Epidermal melanocyte (primary cell): ENCODE results near the gene ACSM5.
"Not testable (repeated sequence)": the region's sequence is repeated elsewhere in the genome, so short reads cannot be mapped to it uniquely, and the experiment has no call there.

ENCODE experiments used
- DNase-seq: peaks from one replicate; pipeline ENCODE4 v3.0.0; 2011; ENCODE audit warnings: low spot score; ENCODE audit not compliant: insufficient read length

The ACSM5 gene

GRCh38 chr16:20446652-20447393 lies 37.5 kb downstream of the ACSM5 start:
- not testable (repeated sequence) for DNase-seq

GRCh38 chr16:20451364-20451763 lies 42.0 kb downstream of the ACSM5 start, which contains the start of gene ACSM2A:
TSS of gene ACSM2A (plus strand) at chr16:20451521. CDS start at chr16:20460115, 8,594 bp downstream.
- DNase-seq = not testable (repeated sequence)

GRCh38 chr16:20453633-20454032 lies 44.3 kb downstream of the ACSM5 start:
- DNase-seq = not testable (repeated sequence)

- not testable (repeated sequence) for DNase-seq
Observed at GRCh38 chr16:20459227-20459626, 49.9 kb downstream of the ACSM5 start.

GRCh38 chr16:20460313-20460712 lies 51.0 kb downstream of the ACSM5 start:
- DNase-seq = not testable (repeated sequence)

GRCh38 chr16:20468954-20469353 lies 59.6 kb downstream of the ACSM5 start:
- DNase-seq = not testable (repeated sequence)

- not testable (repeated sequence) for DNase-seq
Observed at GRCh38 chr16:20469930-20470329, 60.6 kb downstream of the ACSM5 start.

- DNase-seq = not testable (repeated sequence)
Observed at GRCh38 chr16:20470732-20471131, 61.4 kb downstream of the ACSM5 start.

GRCh38 chr16:20477188-20477744 lies 67.9 kb downstream of the ACSM5 start:
- not testable (repeated sequence) for DNase-seq

GRCh38 chr16:20483989-20484388 lies 74.7 kb downstream of the ACSM5 start:
- DNase-seq = not testable (repeated sequence)

- no peak for DNase-seq
Observed at GRCh38 chr16:20484726-20485125, 75.4 kb downstream of the ACSM5 start.

- DNase-seq = no peak
Observed at GRCh38 chr16:20485408-20485807, 76.1 kb downstream of the ACSM5 start.
